Tibial nerve (tissue), 4 donors: ENCODE measurements around the gene SLC25A47.

Experiments
- CTCF ChIP-seq, 5 experiments: fragments of 200-600 bp in 3 of 5; fragments of 450-650 bp in 2 of 5; sonication (generic) in 3 of 5; IDR thresholded peaks; one replicate each; pipeline ENCODE4 v1.5.1; 2016 to 2019; ENCODE audit warnings: antibody characterized with exemption in 5 of 5, mild to moderate bottlenecking in 3 of 5, moderate library complexity in 2 of 5
- EP300 ChIP-seq, 2 donors: sonication (generic); formaldehyde crosslinking; IDR thresholded peaks; one replicate each; pipeline ENCODE4 v1.6.1; 2017; ENCODE audit warnings: antibody characterized with exemption in 2 of 2, mild to moderate bottlenecking in 1 of 2
- POLR2A ChIP-seq, 2 donors: fragments of 450-650 bp; IDR thresholded peaks; one replicate each; pipeline ENCODE4 v1.6.1; 2017; ENCODE audit warnings: antibody characterized with exemption in 2 of 2, mild to moderate bottlenecking in 2 of 2, moderate library complexity in 2 of 2

- TF ChIP-seq CTCF (IDR thresholded peaks at IDR 0.05) (no peak), POLR2A (IDR thresholded peaks at IDR 0.05) (no peak), EP300 (IDR thresholded peaks at IDR 0.05) (no peak)
Measured at GRCh38 chr14:100340423-100340813, 17.3 kb downstream of the SLC25A47 start.
